ENCODE results near the gene PIGM. TPM values are rescaled to one million over a fixed set of nuclear protein-coding genes. Genes with fewer than 3 reads are reported as not detected.

PIGM gene
- total RNA-seq, 1 donor from 2014 or later: 12.2 TPM

DNA sequence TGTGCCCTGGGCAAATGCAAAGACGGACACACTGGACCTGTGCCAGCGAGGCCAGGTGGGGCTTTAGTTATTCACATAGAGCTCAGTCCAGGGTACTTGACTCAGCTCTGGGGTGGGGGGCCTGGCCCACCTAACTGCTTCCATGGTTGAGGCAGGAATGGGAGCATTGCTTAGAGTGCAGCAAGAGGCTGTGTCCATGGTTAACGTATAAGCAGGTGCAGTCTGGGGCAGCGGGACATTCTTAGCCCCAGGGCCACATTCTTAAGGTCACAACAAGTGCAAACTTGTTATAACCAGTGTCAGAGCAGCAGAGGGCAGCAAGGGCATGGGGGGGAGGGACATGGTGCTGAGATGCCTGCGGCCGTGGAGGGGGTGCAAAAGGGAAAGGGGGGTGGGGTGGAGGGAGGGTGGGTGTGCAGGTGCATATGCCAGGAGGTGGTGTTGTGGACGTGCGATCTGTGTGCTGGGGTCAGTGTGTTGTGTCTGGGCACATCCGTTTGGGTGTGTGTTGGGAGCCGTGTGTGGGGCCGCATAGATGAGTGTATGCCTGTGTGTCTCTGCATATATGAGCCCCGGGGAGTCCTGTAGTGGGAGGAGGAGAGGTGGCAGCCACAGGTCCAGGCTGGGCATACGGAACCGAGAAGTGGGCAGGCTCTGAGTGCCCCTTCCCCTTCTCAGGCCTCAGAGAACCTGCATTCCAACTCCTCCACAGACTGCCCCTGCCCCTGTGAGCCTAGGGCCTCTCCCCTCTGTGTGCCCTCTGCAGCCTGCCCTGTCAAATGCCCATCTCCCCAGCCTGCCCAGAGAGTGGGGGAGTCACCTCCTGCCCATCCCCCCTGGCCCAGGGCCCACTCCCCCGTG is 29.8 kb upstream of the PIGM start:
- H3K4me1 Mint-ChIP-seq (ENCODE audit: low read depth): peaks cover 4% of the 10 kb centered on the region

DNA sequence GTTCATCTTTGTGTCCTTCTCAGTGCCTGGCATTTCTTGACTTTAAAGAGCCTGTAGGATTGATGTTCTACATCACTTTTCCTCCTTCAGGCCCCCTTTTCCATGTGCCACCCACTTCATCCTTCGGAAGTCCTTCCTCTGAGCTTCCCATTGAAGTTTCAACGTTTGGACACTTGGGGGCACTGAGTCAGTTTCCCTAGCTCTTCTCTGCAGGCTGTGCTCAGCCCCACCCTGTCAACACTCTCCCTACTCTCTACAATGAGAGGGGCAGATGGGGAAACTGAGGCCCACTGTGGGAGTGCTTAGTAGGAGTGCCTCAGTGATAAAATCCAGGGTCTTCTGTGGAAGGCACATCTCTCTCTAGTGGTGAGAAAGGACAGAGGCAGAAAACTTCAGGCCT is 26.3 kb upstream of the PIGM start:
- Mint-ChIP-seq H3K9me3 (ENCODE audit: low read depth) (no peaks in the 10 kb centered on the region), H3K27me3 (peaks cover 40% of the 10 kb centered on the region), H3K4me3 (ENCODE audit: low read depth) (no peak overlapping the region), H3K36me3 (ENCODE audit: insufficient read depth) (no peaks in the 10 kb centered on the region), H3K27ac (no peak overlapping the region), H3K4me1 (ENCODE audit: low read depth) (peaks cover 4% of the 10 kb centered on the region)
- no peak for DNase-seq (ENCODE audit: low spot score, unreplicated experiment)
- no peak for TF ChIP-seq CTCF (IDR thresholded peaks at IDR 0.05; ENCODE audit: unreplicated experiment)

More for the DNA sequence above, 29.8 kb upstream of the PIGM start:
- no peak for TF ChIP-seq CTCF (IDR thresholded peaks at IDR 0.05; ENCODE audit: unreplicated experiment)
- no peaks in the 10 kb centered on the region for H3K36me3 Mint-ChIP-seq (ENCODE audit: insufficient read depth)
- peaks cover 48% of the 10 kb centered on the region for H3K27me3 Mint-ChIP-seq
- H3K27ac Mint-ChIP-seq: peak overlapping the region; percentile 25
- DNase-seq (ENCODE audit: low spot score, unreplicated experiment): no peak
- no peak overlapping the region for H3K4me3 Mint-ChIP-seq (ENCODE audit: low read depth)
- no peaks in the 10 kb centered on the region for H3K9me3 Mint-ChIP-seq (ENCODE audit: low read depth)

GRCh38 chr1:160056648-160057169 is 24.9 kb upstream of the PIGM start:
- no peak overlapping the region for H3K27ac Mint-ChIP-seq
- peaks cover 3% of the 10 kb centered on the region for H3K4me1 Mint-ChIP-seq (ENCODE audit: low read depth)
- H3K9me3 Mint-ChIP-seq (ENCODE audit: low read depth): no peaks in the 10 kb centered on the region
- DNase-seq (ENCODE audit: low spot score, unreplicated experiment): no peak
- H3K4me3 Mint-ChIP-seq (ENCODE audit: low read depth): no peak overlapping the region
- TF ChIP-seq CTCF (IDR thresholded peaks at IDR 0.05; ENCODE audit: unreplicated experiment): no peak
- no peaks in the 10 kb centered on the region for H3K36me3 Mint-ChIP-seq (ENCODE audit: insufficient read depth)
- H3K27me3 Mint-ChIP-seq: peaks cover 52% of the 10 kb centered on the region

DNA sequence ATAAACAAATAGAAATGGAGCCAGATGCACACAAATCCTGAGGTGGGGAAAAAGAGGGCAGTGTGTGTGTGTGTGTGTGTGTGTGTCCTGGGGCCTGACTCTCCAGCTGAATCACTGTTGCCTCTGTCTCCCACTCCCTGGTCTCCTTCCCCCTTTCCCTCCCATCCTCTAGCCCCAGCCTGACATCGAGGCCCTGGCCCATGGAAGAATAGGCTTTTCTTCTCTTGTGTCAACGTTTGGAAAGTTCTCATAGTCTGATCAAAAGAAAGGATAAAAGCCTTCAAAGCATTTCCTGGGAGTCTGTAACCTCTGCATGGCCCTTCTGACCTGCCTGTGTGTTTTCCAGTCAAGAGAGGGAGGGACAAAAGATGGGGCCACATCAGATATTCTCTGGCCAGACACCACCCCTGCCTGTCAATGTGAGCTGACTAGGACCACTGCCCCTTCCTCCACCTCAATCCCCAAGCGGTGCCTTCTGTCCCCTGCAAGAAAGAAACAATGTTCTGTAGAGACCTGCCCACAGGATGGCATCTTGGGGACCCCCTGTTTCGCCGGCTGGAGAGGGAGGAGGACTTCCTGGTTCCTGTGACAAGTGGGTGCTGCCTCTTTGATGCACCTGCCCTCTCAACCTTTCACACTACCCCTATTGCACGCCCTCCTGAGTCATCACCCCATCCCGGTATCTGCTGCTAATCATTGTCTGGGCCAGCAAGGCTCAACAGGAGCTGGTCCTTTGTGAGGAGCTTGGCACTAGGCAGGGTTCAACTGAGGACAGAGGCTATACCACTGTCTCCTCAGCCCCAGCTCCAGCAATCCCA is 22.0 kb upstream of the PIGM start:
- Mint-ChIP-seq H3K9me3 (ENCODE audit: low read depth) (no peaks in the 10 kb centered on the region), H3K4me1 (ENCODE audit: low read depth) (no peaks in the 10 kb centered on the region), H3K27me3 (peaks cover 56% of the 10 kb centered on the region)

More for the DNA sequence above, 22.0 kb upstream of the PIGM start:
- no peak for DNase-seq (ENCODE audit: low spot score, unreplicated experiment)
- no peak overlapping the region for H3K27ac Mint-ChIP-seq
- H3K36me3 Mint-ChIP-seq (ENCODE audit: insufficient read depth): no peaks in the 10 kb centered on the region
- no peak overlapping the region for H3K4me3 Mint-ChIP-seq (ENCODE audit: low read depth)
- TF ChIP-seq CTCF (IDR thresholded peaks at IDR 0.05; ENCODE audit: unreplicated experiment): no peak
